NCI-H2171 (cell line): Measurements from ENCODE around the gene ERO1A.
"Not testable (repeated sequence)": the region's sequence is repeated elsewhere in the genome, so short reads cannot be mapped to it uniquely, and the experiment has no call there.

Experiments
- DNase-seq: peaks from one replicate; lab custom pipeline; 2025; lab: John Stamatoyannopoulos, UW

Gene ERO1A

GRCh38 chr14:52695481-52696091 is at the start of gene ERO1A:
TSS of gene ERO1A (minus strand) at chr14:52695558. CDS start at chr14:52695481, 77 bp downstream.
- DNase-seq = peak; percentile 84

- DNase-seq = no peak
These were observed 46.5 kb upstream of the ERO1A start for GRCh38 chr14:52741865-52742264.

GRCh38 chr14:52740751-52741150 is 45.4 kb upstream of the ERO1A start:
- DNase-seq = no peak

- no peak for DNase-seq
These were observed 43.1 kb upstream of the ERO1A start for GRCh38 chr14:52738409-52738808.

GRCh38 chr14:52735921-52736489 is 40.6 kb upstream of the ERO1A start:
- DNase-seq = no peak

- DNase-seq = no peak
These were observed 38.5 kb upstream of the ERO1A start for GRCh38 chr14:52733824-52734223.

GRCh38 chr14:52730709-52731111 is 35.4 kb upstream of the ERO1A start:
- DNase-seq = no peak

- DNase-seq = peak; percentile 98
These were observed 34.8 kb upstream of the ERO1A start, which contains the start of gene STYX for GRCh38 chr14:52729925-52730708. TSS of gene STYX (plus strand) at chr14:52730166. CDS start at chr14:52730475, 309 bp downstream.

GRCh38 chr14:52729585-52729924 is 34.2 kb upstream of the ERO1A start:
- DNase-seq = no peak

- DNase-seq = not testable (repeated sequence)
These were observed 33.7 kb upstream of the ERO1A start for GRCh38 chr14:52729035-52729434.

GRCh38 chr14:52727509-52727908 is 32.2 kb upstream of the ERO1A start:
- not testable (repeated sequence) for DNase-seq

GRCh38 chr14:52724360-52724644 is 28.9 kb upstream of the ERO1A start:
- no peak for DNase-seq

- no peak for DNase-seq
These were observed 28.4 kb upstream of the ERO1A start for GRCh38 chr14:52723514-52724359.

GRCh38 chr14:52716155-52716554 is 20.8 kb upstream of the ERO1A start:
- DNase-seq = no peak

GRCh38 chr14:52711666-52712065 is 16.3 kb upstream of the ERO1A start:
- no peak for DNase-seq

- peak; percentile 93 for DNase-seq
These were observed 11.7 kb upstream of the ERO1A start, which contains the start of gene PSMC6 for GRCh38 chr14:52706724-52707706. TSS of gene PSMC6 (plus strand) at chr14:52707200. CDS start at chr14:52707220, 20 bp downstream.

- DNase-seq = no peak
These were observed 10.9 kb upstream of the ERO1A start for GRCh38 chr14:52706286-52706685.

GRCh38 chr14:52703664-52704063 is 8.3 kb upstream of the ERO1A start:
- DNase-seq = no peak

- DNase-seq = no peak
These were observed 7.9 kb upstream of the ERO1A start for GRCh38 chr14:52703225-52703624.

GRCh38 chr14:52701223-52701622 is 5.9 kb upstream of the ERO1A start:
- DNase-seq = no peak

GRCh38 chr14:52700701-52701172 is 5.4 kb upstream of the ERO1A start:
- no peak for DNase-seq
